PFSK-1 (cell line): Measurements from ENCODE around the gene MEIS3.

ENCODE experiments used
- FOXP2 ChIP-seq: optimal IDR thresholded peaks from 2 replicates; pipeline ENCODE3; 2011; ENCODE audit warnings: borderline replicate concordance, control low read depth, inconsistent platforms; ENCODE audit not compliant: insufficient read depth; ENCODE audit errors: extremely low read length, extremely low read depth
- POLR2AphosphoS5 ChIP-seq: IDR thresholded peaks from 2 replicates; pipeline ENCODE4 v1.6.1; 2012; ENCODE audit warnings: low read depth, mild to moderate bottlenecking, control low read depth, low read length, moderate library complexity
- REST ChIP-seq, 2 experiments: IDR thresholded peaks; 2 replicates each; pipeline versions ENCODE4 v1.6.1 to v1.8.0; 2011 to 2012; ENCODE audit warnings: low read depth in 2 of 2, low read length in 2 of 2, control low read depth in 1 of 2, inconsistent platforms in 1 of 2, mild to moderate bottlenecking in 1 of 2, moderate library complexity in 1 of 2; ENCODE audit not compliant: insufficient read depth in 1 of 2
- SIN3A ChIP-seq: IDR thresholded peaks from 2 replicates; pipeline ENCODE4 v1.6.1; 2012; ENCODE audit warnings: mild to moderate bottlenecking, low read length, moderate library complexity, borderline replicate concordance; ENCODE audit not compliant: insufficient read depth
- TAF1 ChIP-seq: IDR thresholded peaks from 2 replicates; pipeline ENCODE4 v1.6.1; 2012; ENCODE audit warnings: low read length, control low read depth, borderline replicate concordance; ENCODE audit not compliant: insufficient read depth

MEIS3 gene

DNA sequence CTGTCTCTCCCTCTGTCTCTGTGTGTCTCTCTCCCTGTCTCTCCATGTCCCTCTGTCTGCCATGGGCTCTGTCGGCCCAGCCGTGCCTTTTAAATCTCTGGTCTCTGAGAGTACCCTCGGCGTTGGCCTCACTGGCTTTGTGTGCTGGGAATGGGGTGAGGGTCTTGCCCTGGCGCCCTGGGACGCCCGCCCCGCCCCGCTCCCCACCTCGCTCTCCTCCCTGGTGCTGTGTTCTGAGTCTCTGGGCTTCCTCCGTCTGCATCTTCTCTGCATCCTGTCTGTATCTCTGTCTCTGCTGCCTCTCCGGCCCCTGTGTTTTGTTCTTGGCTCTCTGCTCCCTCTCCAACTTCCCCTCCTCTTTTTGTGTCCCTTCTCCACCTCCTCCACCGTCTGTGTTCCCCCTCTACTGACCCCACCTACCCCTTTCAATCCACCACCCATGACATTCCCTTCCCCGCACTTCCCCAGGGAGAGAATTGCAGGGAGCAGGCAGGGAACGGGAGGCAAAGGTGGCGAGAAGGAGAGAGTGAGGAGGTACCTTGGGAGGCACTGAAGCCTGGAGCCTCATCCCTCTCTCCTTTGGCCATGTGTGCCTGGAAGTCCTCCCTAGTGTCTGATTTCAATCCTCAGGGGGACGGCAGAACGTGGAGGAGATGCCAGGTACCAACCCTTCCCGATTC is 4.0 kb upstream of the MEIS3 start:
- no peak for TF ChIP-seq POLR2AphosphoS5
- no peak for TF ChIP-seq REST (IDR thresholded peaks at IDR 0.05; ENCODE audit: insufficient read depth in 1 of 2, low read depth in 2 of 2, low read length in 2 of 2)
- TF ChIP-seq FOXP2 = no peak
- TF ChIP-seq SIN3A = no peak
- no peak for TF ChIP-seq TAF1

- no peak for TF ChIP-seq REST (IDR thresholded peaks at IDR 0.05; ENCODE audit: insufficient read depth in 1 of 2, low read depth in 2 of 2, low read length in 2 of 2)
- no peak for TF ChIP-seq POLR2AphosphoS5
- no peak for TF ChIP-seq TAF1
- no peak for TF ChIP-seq FOXP2
These were observed 3.3 kb upstream of the MEIS3 start for GRCh38 chr19:47422417-47423163.

- TF ChIP-seq TAF1 = no peak
- no peak for TF ChIP-seq REST (IDR thresholded peaks at IDR 0.05; ENCODE audit: insufficient read depth in 1 of 2, low read depth in 2 of 2, low read length in 2 of 2)
- no peak for TF ChIP-seq POLR2AphosphoS5
- no peak for TF ChIP-seq SIN3A
- TF ChIP-seq FOXP2 = no peak
These were observed 2.6 kb upstream of the MEIS3 start for GRCh38 chr19:47421844-47422395.

GRCh38 chr19:47421244-47421786 is 2.0 kb upstream of the MEIS3 start:
- TF ChIP-seq REST (IDR thresholded peaks at IDR 0.05; ENCODE audit: insufficient read depth in 1 of 2, low read depth in 2 of 2, low read length in 2 of 2) (no peak), TAF1 (no peak)
